Measurements from ENCODE around the gene LHX3. TPM values are rescaled to one million over a fixed set of nuclear protein-coding genes. Genes with fewer than 3 reads are reported as not detected.

LHX3 gene
- total and polyA plus RNA-seq, 2 donors (not counting 1 experiment from before 2014, with no cell fraction given), result 0.07 to 0.30 TPM

- WGBS (ENCODE audit: insufficient coverage), result 78% methylated on average over 18 of the region's 25 CpGs
- peaks cover 11 to 18% of the 10 kb centered on the region in 2 donors for H3K4me1 ChIP-seq (ENCODE audit: control insufficient read depth in 2 of 2, insufficient read depth in 2 of 2, low read length in 2 of 2)
- H3K27ac ChIP-seq (ENCODE audit: low read length in 2 of 2), result no peak overlapping the region
- ATAC-seq (ENCODE audit: low read depth), result no peak
- TF ChIP-seq EZH2 (IDR thresholded peaks at IDR 0.05; ENCODE audit: borderline replicate concordance, insufficient read depth, low read depth, low read length, poor library complexity, severe bottlenecking) (no peak), CTCF (IDR thresholded peaks at IDR 0.05) (no peak)
- peaks cover 8% of the 10 kb centered on the region for H3K4me1 Mint-ChIP-seq
- no peak overlapping the region for H2AFZ ChIP-seq (ENCODE audit: insufficient read depth, low read depth, low read length, poor library complexity, severe bottlenecking)
- ChIA-PET POLR2A (no interaction called here), CTCF (no interaction called here)
- no peak for DNase-seq
- H3K27me3 ChIP-seq (replicated peaks in 1 of 4; ENCODE audit: control extremely low read depth in 1 of 4, control insufficient read depth in 3 of 4, insufficient read depth in 4 of 4, low read length in 3 of 4), result peaks cover 0 to 73% (median 20%) of the 10 kb centered on the region in 4 experiments
- no peaks in the 10 kb centered on the region for H3K36me3 ChIP-seq (replicated peaks in 1 of 2; ENCODE audit: control extremely low read depth in 1 of 2, control insufficient read depth in 1 of 2, extremely low read depth in 1 of 2, insufficient read depth in 2 of 2, low read length in 1 of 2)
- H3K27ac Mint-ChIP-seq, result no peak overlapping the region
- no peak overlapping the region for H3K4me2 ChIP-seq (replicated peaks; ENCODE audit: low read depth, low read length, poor library complexity, severe bottlenecking)
- H4K20me1 ChIP-seq (ENCODE audit: control insufficient read depth, insufficient read depth, low read length, poor library complexity, severe bottlenecking), result no peaks in the 10 kb centered on the region
- no peak overlapping the region for H3K4me3 Mint-ChIP-seq
- peaks cover 47% of the 10 kb centered on the region for H3K27me3 Mint-ChIP-seq
- no peaks in the 10 kb centered on the region for H3K9me3 Mint-ChIP-seq (ENCODE audit: insufficient read depth)
- peaks cover 0 to 20% (median 0%) of the 10 kb centered on the region in 3 donors for H3K9me3 ChIP-seq (ENCODE audit: control extremely low read depth in 1 of 3, control insufficient read depth in 2 of 3, insufficient read depth in 1 of 3, low read length in 2 of 3)
- no peak overlapping the region for H3K9ac ChIP-seq (ENCODE audit: low read length)
- intact Hi-C loops (cut with micrococcal nuclease), result no loop called here
- no peak overlapping the region for H3K4me3 ChIP-seq (ENCODE audit: control extremely low read depth in 1 of 5, extremely low read depth in 1 of 5, insufficient read depth in 1 of 5, low read depth in 2 of 5, low read length in 4 of 5)
- no peaks in the 10 kb centered on the region for H3K79me2 ChIP-seq (ENCODE audit: control insufficient read depth, insufficient read depth, low read length)
Observed at GRCh38 chr9:136187683-136188586, 17.0 kb downstream of the LHX3 start.

GRCh38 chr9:136187197-136187596, 17.7 kb downstream of the LHX3 start:
- ChIA-PET CTCF (interaction anchor here (1.6 kb wide), 1 partner anchor 16 kb away, joined by 9 read pairs; no protein-coding TSS in a partner anchor), POLR2A (interaction anchor here (0.9 kb wide), 1 partner anchor 18 kb away, joined by 3 read pairs; no protein-coding TSS in a partner anchor)
- Histone ChIP-seq H3K4me2 (replicated peaks; ENCODE audit: low read depth, low read length, poor library complexity, severe bottlenecking) (no peak overlapping the region), H3K27ac (ENCODE audit: low read length in 2 of 2) (no peak overlapping the region), H3K27me3 (replicated peaks in 1 of 4; ENCODE audit: control extremely low read depth in 1 of 4, control insufficient read depth in 3 of 4, insufficient read depth in 4 of 4, low read length in 3 of 4) (peaks cover 0 to 66% (median 16%) of the 10 kb centered on the region in 4 experiments), H3K36me3 (replicated peaks in 1 of 2; ENCODE audit: control extremely low read depth in 1 of 2, control insufficient read depth in 1 of 2, extremely low read depth in 1 of 2, insufficient read depth in 2 of 2, low read length in 1 of 2) (no peaks in the 10 kb centered on the region), H3K9ac (ENCODE audit: low read length) (no peak overlapping the region), H3K4me1 (ENCODE audit: control insufficient read depth in 2 of 2, insufficient read depth in 2 of 2, low read length in 2 of 2) (peaks cover 5 to 10% of the 10 kb centered on the region in 2 donors), H4K20me1 (ENCODE audit: control insufficient read depth, insufficient read depth, low read length, poor library complexity, severe bottlenecking) (no peaks in the 10 kb centered on the region), H2AFZ (ENCODE audit: insufficient read depth, low read depth, low read length, poor library complexity, severe bottlenecking) (no peak overlapping the region), H3K79me2 (ENCODE audit: control insufficient read depth, insufficient read depth, low read length) (no peaks in the 10 kb centered on the region), H3K4me3 (ENCODE audit: control extremely low read depth in 1 of 5, extremely low read depth in 1 of 5, insufficient read depth in 1 of 5, low read depth in 2 of 5, low read length in 4 of 5) (no peak overlapping the region), H3K9me3 (ENCODE audit: control extremely low read depth in 1 of 3, control insufficient read depth in 2 of 3, insufficient read depth in 1 of 3, low read length in 2 of 3) (peaks cover 0 to 15% (median 0%) of the 10 kb centered on the region in 3 donors)
- H3K4me3 Mint-ChIP-seq, result no peak overlapping the region
- intact Hi-C loops (cut with micrococcal nuclease), result no loop called here
- TF ChIP-seq CTCF (IDR thresholded peaks at IDR 0.05) (no peak), EZH2 (IDR thresholded peaks at IDR 0.05; ENCODE audit: borderline replicate concordance, insufficient read depth, low read depth, low read length, poor library complexity, severe bottlenecking) (no peak)
- ATAC-seq (ENCODE audit: low read depth), result no peak
- no peak overlapping the region for H3K27ac Mint-ChIP-seq
- DNase-seq, result no peak
- no peaks in the 10 kb centered on the region for H3K9me3 Mint-ChIP-seq (ENCODE audit: insufficient read depth)
- 93% methylated on average over 17 of the region's 18 CpGs for WGBS (ENCODE audit: insufficient coverage)
- H3K27me3 Mint-ChIP-seq, result peaks cover 50% of the 10 kb centered on the region
- peaks cover 4% of the 10 kb centered on the region for H3K4me1 Mint-ChIP-seq

Measured in B cell (primary cell).